ENCODE results near the gene CIROP. TPM values are rescaled to one million over a fixed set of nuclear protein-coding genes. Genes with fewer than 3 reads are reported as not detected.

CIROP gene
- total RNA-seq, 1 experiment from 2014 or later = 0.11 TPM

GRCh38 chr14:23130871-23131270 is 26.1 kb upstream of the CIROP start (continued):
- TF ChIP-seq CDX4 (CRISPR knock-in tag; IDR thresholded peaks at IDR 0.05; ENCODE audit: borderline replicate concordance) (no peak), ZNF423 (CRISPR knock-in tag; IDR thresholded peaks at IDR 0.05) (no peak)

- no peaks in the 10 kb centered on the region for H3K27me3 Mint-ChIP-seq (ENCODE audit: low read depth)
- H3K9me3 Mint-ChIP-seq = no peaks in the 10 kb centered on the region
- no peak for ATAC-seq
- H3K4me3 Mint-ChIP-seq = no peak overlapping the region
- peaks cover 14% of the 10 kb centered on the region for H3K4me1 Mint-ChIP-seq
- ChIA-PET POLR2A (interaction anchor here (1.3 kb wide), 1 partner anchor 25 kb away, joined by 3 read pairs; no protein-coding TSS in a partner anchor), CTCF (interaction anchor here (2.0 kb wide), 1 partner anchor 9 kb away, joined by 9 read pairs; no protein-coding TSS in a partner anchor)
- H3K27ac Mint-ChIP-seq = no peak overlapping the region
- DNase-seq (ENCODE audit: low spot score) = no peak
- TF ChIP-seq FOXP1 (CRISPR knock-in tag; IDR thresholded peaks at IDR 0.05; ENCODE audit: borderline replicate concordance) = no peak
- TF ChIP-seq ZNF138 (CRISPR knock-in tag; conservative IDR thresholded peaks at IDR 0.05) = no peak
- H3K36me3 Mint-ChIP-seq = peaks cover 57% of the 10 kb centered on the region
These were observed 25.0 kb upstream of the CIROP start for GRCh38 chr14:23129759-23130316.

- Mint-ChIP-seq H3K4me1 (peaks cover 21% of the 10 kb centered on the region), H3K27ac (no peak overlapping the region), H3K4me3 (no peak overlapping the region), H3K9me3 (no peaks in the 10 kb centered on the region), H3K27me3 (ENCODE audit: low read depth) (no peaks in the 10 kb centered on the region), H3K36me3 (peaks cover 55% of the 10 kb centered on the region)
- ATAC-seq (no peak), DNase-seq (ENCODE audit: low spot score) (no peak)
- CTCF ChIA-PET = interaction anchor here (2.0 kb wide), 1 partner anchor 9 kb away, joined by 9 read pairs; no protein-coding TSS in a partner anchor
- POLR2A ChIA-PET = interaction anchor here (1.3 kb wide), 1 partner anchor 26 kb away, joined by 3 read pairs; no protein-coding TSS in a partner anchor
- TF ChIP-seq SOX15 (CRISPR knock-in tag; IDR thresholded peaks at IDR 0.05) (no peak), E2F4 (CRISPR knock-in tag; IDR thresholded peaks at IDR 0.05; ENCODE audit: borderline replicate concordance, low read depth) (no peak), ZNF263 (CRISPR knock-in tag; IDR thresholded peaks at IDR 0.05; ENCODE audit: low read depth) (no peak), GTF2I (CRISPR knock-in tag; conservative IDR thresholded peaks at IDR 0.05) (no peak), NR1H2 (CRISPR knock-in tag; IDR thresholded peaks at IDR 0.05) (no peak), ZNF532 (CRISPR knock-in tag; IDR thresholded peaks at IDR 0.05; ENCODE audit: borderline replicate concordance) (no peak), TEAD1 (CRISPR knock-in tag; IDR thresholded peaks at IDR 0.05) (no peak), AR (CRISPR knock-in tag; IDR thresholded peaks at IDR 0.05) (no peak), CTCF (IDR thresholded peaks at IDR 0.05) (no peak), ATF6 (CRISPR knock-in tag; IDR thresholded peaks at IDR 0.05) (no peak), ERG (CRISPR knock-in tag; IDR thresholded peaks at IDR 0.05) (no peak), NR3C1 (CRISPR knock-in tag; conservative IDR thresholded peaks at IDR 0.05; ENCODE audit: low read depth) (no peak)
These were observed 24.4 kb upstream of the CIROP start for GRCh38 chr14:23128969-23129758.

Measured in WTC11 (cell line).